ENCODE measurements around the gene FTO.

Gene FTO

DNA sequence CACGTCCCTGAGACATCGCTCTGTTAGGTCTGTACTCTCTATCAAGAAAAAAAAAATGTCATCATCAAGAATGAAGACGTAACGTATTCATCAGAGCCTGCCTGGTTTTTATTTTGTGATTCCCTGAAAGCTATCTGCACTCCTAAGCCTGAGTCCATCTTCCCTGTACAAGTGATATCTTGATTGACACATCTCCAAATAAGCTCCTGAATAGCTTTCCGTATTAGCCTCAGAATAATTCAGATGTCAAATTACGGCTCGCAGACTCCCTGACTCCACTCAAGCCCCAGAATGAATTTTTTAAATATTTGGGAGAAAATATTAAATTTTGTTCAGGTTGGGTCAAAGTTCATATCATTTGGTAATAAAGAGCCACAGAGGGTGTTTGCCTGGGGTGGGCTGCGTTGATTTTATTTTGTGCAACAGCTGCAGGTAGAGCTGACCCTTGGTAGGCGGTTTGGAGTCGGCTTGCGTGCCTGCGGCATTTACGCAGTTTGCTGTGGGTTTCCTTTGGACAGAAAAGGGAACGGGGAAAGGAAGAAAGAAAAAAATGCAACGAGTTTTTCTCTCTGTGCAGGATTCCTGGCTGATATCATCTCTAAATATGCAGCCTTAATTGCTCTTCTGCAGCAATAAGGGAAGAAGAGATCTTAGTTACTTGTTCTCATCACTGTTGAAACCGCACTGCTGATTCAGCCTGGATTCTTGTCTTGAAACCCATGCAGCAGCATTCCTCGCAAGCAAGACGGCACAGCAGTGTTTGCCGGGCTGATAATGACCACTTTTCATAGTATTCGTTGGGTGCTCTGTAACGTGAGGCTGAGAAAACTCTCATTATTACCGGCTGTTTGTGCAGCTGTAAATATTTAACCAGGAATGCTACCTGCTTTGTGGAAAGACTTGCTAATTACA is 467.9 kb downstream of the FTO start:
- Histone ChIP-seq H3K36me3 (replicated peaks; ENCODE audit: insufficient read depth, low read length) (no peaks in the 10 kb centered on the region), H3K79me2 (ENCODE audit: low read length) (no peaks in the 10 kb centered on the region), H3K9ac (ENCODE audit: low read length) (no peak overlapping the region), H3K27ac (ENCODE audit: low read length) (no peak overlapping the region), H3K4me3 (ENCODE audit: low read length) (no peak overlapping the region), H3K27me3 (replicated peaks; ENCODE audit: insufficient read depth, low read length) (no peaks in the 10 kb centered on the region), H3F3A (ENCODE audit: insufficient read depth, low read length) (no peaks in the 10 kb centered on the region), H4K20me1 (ENCODE audit: insufficient read depth, low read length) (no peaks in the 10 kb centered on the region), H3K9me3 (replicated peaks; ENCODE audit: insufficient read depth, low read length) (no peaks in the 10 kb centered on the region), H3K9me2 (replicated peaks; ENCODE audit: insufficient read depth, low read length) (no peaks in the 10 kb centered on the region), H3K4me1 (ENCODE audit: low read length) (no peaks in the 10 kb centered on the region), H3K4me2 (ENCODE audit: low read depth, low read length) (no peak overlapping the region), H2AFZ (ENCODE audit: low read length) (no peak overlapping the region)
- TF ChIP-seq, protein P1, sequence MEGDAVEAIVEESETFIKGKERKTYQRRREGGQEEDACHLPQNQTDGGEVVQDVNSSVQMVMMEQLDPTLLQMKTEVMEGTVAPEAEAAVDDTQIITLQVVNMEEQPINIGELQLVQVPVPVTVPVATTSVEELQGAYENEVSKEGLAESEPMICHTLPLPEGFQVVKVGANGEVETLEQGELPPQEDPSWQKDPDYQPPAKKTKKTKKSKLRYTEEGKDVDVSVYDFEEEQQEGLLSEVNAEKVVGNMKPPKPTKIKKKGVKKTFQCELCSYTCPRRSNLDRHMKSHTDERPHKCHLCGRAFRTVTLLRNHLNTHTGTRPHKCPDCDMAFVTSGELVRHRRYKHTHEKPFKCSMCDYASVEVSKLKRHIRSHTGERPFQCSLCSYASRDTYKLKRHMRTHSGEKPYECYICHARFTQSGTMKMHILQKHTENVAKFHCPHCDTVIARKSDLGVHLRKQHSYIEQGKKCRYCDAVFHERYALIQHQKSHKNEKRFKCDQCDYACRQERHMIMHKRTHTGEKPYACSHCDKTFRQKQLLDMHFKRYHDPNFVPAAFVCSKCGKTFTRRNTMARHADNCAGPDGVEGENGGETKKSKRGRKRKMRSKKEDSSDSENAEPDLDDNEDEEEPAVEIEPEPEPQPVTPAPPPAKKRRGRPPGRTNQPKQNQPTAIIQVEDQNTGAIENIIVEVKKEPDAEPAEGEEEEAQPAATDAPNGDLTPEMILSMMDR (IDR thresholded peaks at IDR 0.05; ENCODE audit: low read length) = no peak
- TF ChIP-seq EZH2phosphoT487 (IDR thresholded peaks at IDR 0.05; ENCODE audit: low read length) (no peak), EZH2 (optimal IDR thresholded peaks at IDR 0.05; ENCODE audit: low read depth, low read length) (no peak)
- DNase-seq = no peak

DNA sequence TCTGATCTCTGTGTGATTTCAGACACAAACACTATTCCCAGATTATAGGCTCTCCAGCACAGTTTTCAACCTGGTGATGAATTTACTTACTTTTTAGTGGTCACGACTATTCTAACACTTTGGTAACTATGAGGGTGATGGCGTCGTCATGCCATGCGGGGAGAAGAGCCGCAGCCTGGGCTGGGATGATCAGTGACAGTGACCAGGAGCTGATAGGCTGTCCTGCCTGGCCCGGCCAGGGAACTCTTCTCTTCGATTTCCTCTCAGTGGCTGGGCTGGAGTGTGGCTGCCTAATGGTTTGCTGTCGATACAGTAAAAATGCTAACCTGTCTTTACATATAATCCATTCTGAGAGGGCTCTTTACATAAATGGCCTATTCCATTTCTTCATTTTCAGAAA is 469.5 kb downstream of the FTO start:
- Histone ChIP-seq H3F3A (ENCODE audit: insufficient read depth, low read length) (no peaks in the 10 kb centered on the region), H3K36me3 (replicated peaks; ENCODE audit: insufficient read depth, low read length) (no peaks in the 10 kb centered on the region), H3K27me3 (replicated peaks; ENCODE audit: insufficient read depth, low read length) (no peaks in the 10 kb centered on the region), H3K4me1 (ENCODE audit: low read length) (no peaks in the 10 kb centered on the region), H4K20me1 (ENCODE audit: insufficient read depth, low read length) (no peaks in the 10 kb centered on the region), H3K9me3 (replicated peaks; ENCODE audit: insufficient read depth, low read length) (no peaks in the 10 kb centered on the region), H3K9ac (ENCODE audit: low read length) (no peak overlapping the region), H3K79me2 (ENCODE audit: low read length) (no peaks in the 10 kb centered on the region), H3K27ac (ENCODE audit: low read length) (no peak overlapping the region), H3K4me3 (ENCODE audit: low read length) (no peak overlapping the region), H3K9me2 (replicated peaks; ENCODE audit: insufficient read depth, low read length) (no peaks in the 10 kb centered on the region), H2AFZ (ENCODE audit: low read length) (no peak overlapping the region), H3K4me2 (ENCODE audit: low read depth, low read length) (no peak overlapping the region)
- TF ChIP-seq, protein P1 (IDR thresholded peaks at IDR 0.05; ENCODE audit: low read length) = no peak
- TF ChIP-seq EZH2 (optimal IDR thresholded peaks at IDR 0.05; ENCODE audit: low read depth, low read length) (no peak), EZH2phosphoT487 (IDR thresholded peaks at IDR 0.05; ENCODE audit: low read length) (no peak)
- DNase-seq = no peak

DNA sequence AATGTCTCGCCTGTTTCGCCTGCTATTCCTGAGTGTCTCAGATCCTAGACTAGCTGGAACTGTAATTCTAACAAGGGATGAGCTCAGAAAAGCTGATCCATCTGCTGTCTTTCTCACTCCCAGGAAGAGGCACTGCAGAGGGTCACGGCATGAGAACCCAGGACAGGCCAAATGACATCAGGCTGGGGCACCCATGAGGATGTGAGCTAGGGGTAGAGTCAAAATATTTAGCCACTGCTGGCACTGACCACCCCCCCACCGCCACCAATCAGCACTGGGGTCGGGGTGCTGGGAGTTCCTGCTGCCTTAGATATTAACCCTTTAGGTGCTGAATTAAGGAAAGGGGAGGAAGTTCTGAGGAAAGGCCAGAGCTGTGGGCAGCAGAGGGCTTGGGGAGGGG is 470.2 kb downstream of the FTO start:
- no peak overlapping the region for H3K9ac ChIP-seq (ENCODE audit: low read length)
- H3K4me3 ChIP-seq (ENCODE audit: low read length) = no peak overlapping the region
- no peak overlapping the region for H2AFZ ChIP-seq (ENCODE audit: low read length)
- no peaks in the 10 kb centered on the region for H3K79me2 ChIP-seq (ENCODE audit: low read length)
- H3K4me1 ChIP-seq (ENCODE audit: low read length) = no peaks in the 10 kb centered on the region
- H3K9me3 ChIP-seq (replicated peaks; ENCODE audit: insufficient read depth, low read length) = no peaks in the 10 kb centered on the region
- DNase-seq = no peak
- no peak overlapping the region for H3K27ac ChIP-seq (ENCODE audit: low read length)
- no peaks in the 10 kb centered on the region for H4K20me1 ChIP-seq (ENCODE audit: insufficient read depth, low read length)
- no peaks in the 10 kb centered on the region for H3K36me3 ChIP-seq (replicated peaks; ENCODE audit: insufficient read depth, low read length)
- H3K27me3 ChIP-seq (replicated peaks; ENCODE audit: insufficient read depth, low read length) = no peaks in the 10 kb centered on the region
- H3F3A ChIP-seq (ENCODE audit: insufficient read depth, low read length) = no peaks in the 10 kb centered on the region
- no peak overlapping the region for H3K4me2 ChIP-seq (ENCODE audit: low read depth, low read length)
- no peak for TF ChIP-seq EZH2phosphoT487 (IDR thresholded peaks at IDR 0.05; ENCODE audit: low read length)
- no peak for TF ChIP-seq EZH2 (optimal IDR thresholded peaks at IDR 0.05; ENCODE audit: low read depth, low read length)
- TF ChIP-seq, protein P1 (IDR thresholded peaks at IDR 0.05; ENCODE audit: low read length) = no peak
- no peaks in the 10 kb centered on the region for H3K9me2 ChIP-seq (replicated peaks; ENCODE audit: insufficient read depth, low read length)
